ENCODE results near the gene COL27A1. TPM values are rescaled to one million over a fixed set of nuclear protein-coding genes. Genes with fewer than 3 reads are reported as not detected.

Gene COL27A1
- polyA plus RNA-seq, 1 donor (not counting 4 experiments of a cell fraction or from before 2014, with no cell fraction given) = 14.0 TPM

GRCh38 chr9:114119242-114120191 lies 35.8 kb upstream of the COL27A1 start:
- no peak overlapping the region for H2AFZ ChIP-seq (ENCODE audit: control insufficient read depth, low read length)
- FAIRE-seq (no peak), DNase-seq (ENCODE audit: low read depth, low spot score) (no peak)
- no peaks in the 10 kb centered on the region for H3K4me1 ChIP-seq (ENCODE audit: control insufficient read depth, extremely low read depth, insufficient read depth, low read length)
- no peaks in the 10 kb centered on the region for H3K79me2 ChIP-seq (ENCODE audit: control insufficient read depth, insufficient read depth, low read length)
- H3K27me3 ChIP-seq (ENCODE audit: control insufficient read depth, extremely low read depth, insufficient read depth, low read length) = peaks cover 19% of the 10 kb centered on the region
- TF ChIP-seq CTCF (optimal IDR thresholded peaks at IDR 0.05 in 1 of 3, IDR thresholded peaks at IDR 0.05 in 1 of 3, conservative IDR thresholded peaks at IDR 0.05 in 1 of 3; ENCODE audit: extremely low read depth in 1 of 3, insufficient read depth in 2 of 3, low read length in 3 of 3) = no peak
- TF ChIP-seq EZH2 (IDR thresholded peaks at IDR 0.05; ENCODE audit: low read length) = no peak
- H3K9ac ChIP-seq (ENCODE audit: control insufficient read depth, extremely low read depth, insufficient read depth, low read length) = no peak overlapping the region
- no peak overlapping the region for H3K4me3 ChIP-seq (ENCODE audit: control insufficient read depth in 2 of 3, extremely low read depth in 1 of 3, insufficient read depth in 2 of 3, low read depth in 1 of 3, low read length in 3 of 3)
- dilution Hi-C loops (cut with MboI; ENCODE audit: extremely low pct_ligation_motif_present, low sequenced_read_pairs) = no loop called here
- H3K36me3 ChIP-seq (ENCODE audit: control insufficient read depth in 2 of 2, extremely low read depth in 1 of 2, insufficient read depth in 2 of 2, low read length in 2 of 2) = no peaks in the 10 kb centered on the region
- no peaks in the 10 kb centered on the region for H3K9me3 ChIP-seq (ENCODE audit: control insufficient read depth, low read depth, low read length)
- H3K9me1 ChIP-seq (ENCODE audit: control insufficient read depth, extremely low read depth, insufficient read depth, low read length) = no peaks in the 10 kb centered on the region
- H3K4me2 ChIP-seq (ENCODE audit: control insufficient read depth, extremely low read depth, insufficient read depth, low read depth, low read length) = no peak overlapping the region
- no peak overlapping the region for H3K27ac ChIP-seq (ENCODE audit: control insufficient read depth, insufficient read depth, low read length)
- H4K20me1 ChIP-seq (ENCODE audit: control insufficient read depth, extremely low read depth, insufficient read depth, low read length) = no peaks in the 10 kb centered on the region

- H3K4me1 ChIP-seq (ENCODE audit: control insufficient read depth, extremely low read depth, insufficient read depth, low read length) = no peaks in the 10 kb centered on the region
- no peak overlapping the region for H3K4me3 ChIP-seq (ENCODE audit: control insufficient read depth in 2 of 3, extremely low read depth in 1 of 3, insufficient read depth in 2 of 3, low read depth in 1 of 3, low read length in 3 of 3)
- TF ChIP-seq EZH2 (IDR thresholded peaks at IDR 0.05; ENCODE audit: low read length) (no peak), CTCF (optimal IDR thresholded peaks at IDR 0.05 in 1 of 3, IDR thresholded peaks at IDR 0.05 in 1 of 3, conservative IDR thresholded peaks at IDR 0.05 in 1 of 3; ENCODE audit: extremely low read depth in 1 of 3, insufficient read depth in 2 of 3, low read length in 3 of 3) (no peak)
- H3K79me2 ChIP-seq (ENCODE audit: control insufficient read depth, insufficient read depth, low read length) = no peaks in the 10 kb centered on the region
- no peaks in the 10 kb centered on the region for H3K9me1 ChIP-seq (ENCODE audit: control insufficient read depth, extremely low read depth, insufficient read depth, low read length)
- FAIRE-seq = no peak
- H4K20me1 ChIP-seq (ENCODE audit: control insufficient read depth, extremely low read depth, insufficient read depth, low read length) = no peaks in the 10 kb centered on the region
- H2AFZ ChIP-seq (ENCODE audit: control insufficient read depth, low read length) = no peak overlapping the region
- no peak for DNase-seq (ENCODE audit: low read depth, low spot score)
- dilution Hi-C loops (cut with MboI; ENCODE audit: extremely low pct_ligation_motif_present, low sequenced_read_pairs) = no loop called here
- H3K36me3 ChIP-seq (ENCODE audit: control insufficient read depth in 2 of 2, extremely low read depth in 1 of 2, insufficient read depth in 2 of 2, low read length in 2 of 2) = no peaks in the 10 kb centered on the region
- H3K9me3 ChIP-seq (ENCODE audit: control insufficient read depth, low read depth, low read length) = no peaks in the 10 kb centered on the region
- peaks cover 21% of the 10 kb centered on the region for H3K27me3 ChIP-seq (ENCODE audit: control insufficient read depth, extremely low read depth, insufficient read depth, low read length)
- H3K4me2 ChIP-seq (ENCODE audit: control insufficient read depth, extremely low read depth, insufficient read depth, low read depth, low read length) = no peak overlapping the region
- H3K27ac ChIP-seq (ENCODE audit: control insufficient read depth, insufficient read depth, low read length) = no peak overlapping the region
- H3K9ac ChIP-seq (ENCODE audit: control insufficient read depth, extremely low read depth, insufficient read depth, low read length) = no peak overlapping the region
Measured at GRCh38 chr9:114120192-114121014, 34.9 kb upstream of the COL27A1 start.

Measured in keratinocyte (primary cell).